DOHH2 (cell line): ENCODE measurements around the gene SEMA5B.

Experiments
- H3F3A ChIP-seq: fragments of 200-600 bp; sonication (generic), shearing (Covaris generic); 2 replicates; pipeline ENCODE4 v1.6.0; 2016; ENCODE audit warnings: antibody characterized with exemption, mild to moderate bottlenecking; ENCODE audit not compliant: control insufficient read depth, insufficient read depth
- H3K27ac ChIP-seq: fragments of 200-600 bp; sonication (generic); 2 replicates; pipeline ENCODE4 v1.5.1; 2014; ENCODE audit warnings: low read depth, mild to moderate bottlenecking, low read length, moderate library complexity
- H3K27me3 ChIP-seq: fragments of 200-600 bp; sonication (generic); 2 replicates; pipeline ENCODE4 v1.6.1; 2014; ENCODE audit warnings: mild to moderate bottlenecking, low read length, mixed read lengths; ENCODE audit not compliant: control insufficient read depth
- H3K36me3 ChIP-seq: fragments of 200-600 bp; sonication (generic); 2 replicates; pipeline ENCODE4 v1.6.1; 2014; ENCODE audit warnings: mild to moderate bottlenecking, low read length, moderate library complexity, mixed read lengths; ENCODE audit not compliant: control insufficient read depth
- H3K4me1 ChIP-seq: fragments of 200-600 bp; sonication (generic); 2 replicates; pipeline ENCODE4 v1.6.1; 2014; ENCODE audit warnings: mild to moderate bottlenecking, low read length, mixed read lengths; ENCODE audit not compliant: control insufficient read depth
- H3K4me2 ChIP-seq: fragments of 200-600 bp; sonication (generic); 2 replicates; pipeline ENCODE4 v1.6.0; 2014; ENCODE audit warnings: mild to moderate bottlenecking, low read length, moderate library complexity
- H3K4me3 ChIP-seq: fragments of 200-600 bp; sonication (generic); 2 replicates; pipeline ENCODE4 v1.5.1; 2014; ENCODE audit warnings: mild to moderate bottlenecking, low read length, mixed read lengths
- H3K79me2 ChIP-seq: fragments of 200-600 bp; sonication (generic); 2 replicates; pipeline ENCODE4 v1.6.1; 2014; ENCODE audit warnings: mild to moderate bottlenecking, low read length, mixed read lengths; ENCODE audit not compliant: control insufficient read depth
- H3K9me2 ChIP-seq: fragments of 200-600 bp; sonication (generic); replicated peaks from 2 replicates; pipeline ENCODE4 v1.6.1; 2014; ENCODE audit warnings: mild to moderate bottlenecking, low read length, mixed read lengths; ENCODE audit not compliant: control insufficient read depth
- H3K9me3 ChIP-seq: fragments of 200-600 bp; sonication (generic); 2 replicates; pipeline ENCODE4 v1.6.1; 2014; ENCODE audit warnings: antibody characterized with exemption, low read length, mixed read lengths; ENCODE audit not compliant: control insufficient read depth, insufficient read depth
- H4K20me1 ChIP-seq: fragments of 200-600 bp; sonication (generic); 2 replicates; pipeline ENCODE4 v1.6.0; 2014; ENCODE audit warnings: low read depth, mild to moderate bottlenecking, antibody characterized with exemption, low read length, moderate library complexity; ENCODE audit not compliant: control insufficient read depth, insufficient read depth
- EZH2phosphoT487 ChIP-seq: fragments of 200-600 bp; sonication (generic); IDR thresholded peaks from 2 replicates; pipeline ENCODE4 v1.6.1; 2017; ENCODE audit warnings: borderline replicate concordance, mild to moderate bottlenecking, antibody characterized with exemption, low read length, moderate library complexity, mixed read lengths
- TF ChIP-seq, protein P1 (sequence below): fragments of 200-600 bp; sonication (generic); IDR thresholded peaks from one replicate; pipeline ENCODE4 v1.5.1; 2014; ENCODE audit warnings: antibody characterized with exemption, mild to moderate bottlenecking, low read depth, low read length; ENCODE audit not compliant: poor library complexity, severe bottlenecking

The SEMA5B gene

GRCh38 chr3:123047062-123047319 lies 19.4 kb upstream of the SEMA5B start:
- no peaks in the 10 kb centered on the region for H4K20me1 ChIP-seq
- no peaks in the 10 kb centered on the region for H3K36me3 ChIP-seq
- no peak for TF ChIP-seq EZH2phosphoT487
- TF ChIP-seq, protein P1, sequence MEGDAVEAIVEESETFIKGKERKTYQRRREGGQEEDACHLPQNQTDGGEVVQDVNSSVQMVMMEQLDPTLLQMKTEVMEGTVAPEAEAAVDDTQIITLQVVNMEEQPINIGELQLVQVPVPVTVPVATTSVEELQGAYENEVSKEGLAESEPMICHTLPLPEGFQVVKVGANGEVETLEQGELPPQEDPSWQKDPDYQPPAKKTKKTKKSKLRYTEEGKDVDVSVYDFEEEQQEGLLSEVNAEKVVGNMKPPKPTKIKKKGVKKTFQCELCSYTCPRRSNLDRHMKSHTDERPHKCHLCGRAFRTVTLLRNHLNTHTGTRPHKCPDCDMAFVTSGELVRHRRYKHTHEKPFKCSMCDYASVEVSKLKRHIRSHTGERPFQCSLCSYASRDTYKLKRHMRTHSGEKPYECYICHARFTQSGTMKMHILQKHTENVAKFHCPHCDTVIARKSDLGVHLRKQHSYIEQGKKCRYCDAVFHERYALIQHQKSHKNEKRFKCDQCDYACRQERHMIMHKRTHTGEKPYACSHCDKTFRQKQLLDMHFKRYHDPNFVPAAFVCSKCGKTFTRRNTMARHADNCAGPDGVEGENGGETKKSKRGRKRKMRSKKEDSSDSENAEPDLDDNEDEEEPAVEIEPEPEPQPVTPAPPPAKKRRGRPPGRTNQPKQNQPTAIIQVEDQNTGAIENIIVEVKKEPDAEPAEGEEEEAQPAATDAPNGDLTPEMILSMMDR = no peak
- peaks cover 32% of the 10 kb centered on the region for H3K27me3 ChIP-seq
- no peaks in the 10 kb centered on the region for H3K9me3 ChIP-seq
- H3K4me3 ChIP-seq = no peak overlapping the region
- H3K4me1 ChIP-seq = no peaks in the 10 kb centered on the region
- no peaks in the 10 kb centered on the region for H3K79me2 ChIP-seq
- no peak overlapping the region for H3K4me2 ChIP-seq
- H3F3A ChIP-seq = no peaks in the 10 kb centered on the region
- H3K27ac ChIP-seq = no peak overlapping the region
- H3K9me2 ChIP-seq = no peaks in the 10 kb centered on the region

DNA sequence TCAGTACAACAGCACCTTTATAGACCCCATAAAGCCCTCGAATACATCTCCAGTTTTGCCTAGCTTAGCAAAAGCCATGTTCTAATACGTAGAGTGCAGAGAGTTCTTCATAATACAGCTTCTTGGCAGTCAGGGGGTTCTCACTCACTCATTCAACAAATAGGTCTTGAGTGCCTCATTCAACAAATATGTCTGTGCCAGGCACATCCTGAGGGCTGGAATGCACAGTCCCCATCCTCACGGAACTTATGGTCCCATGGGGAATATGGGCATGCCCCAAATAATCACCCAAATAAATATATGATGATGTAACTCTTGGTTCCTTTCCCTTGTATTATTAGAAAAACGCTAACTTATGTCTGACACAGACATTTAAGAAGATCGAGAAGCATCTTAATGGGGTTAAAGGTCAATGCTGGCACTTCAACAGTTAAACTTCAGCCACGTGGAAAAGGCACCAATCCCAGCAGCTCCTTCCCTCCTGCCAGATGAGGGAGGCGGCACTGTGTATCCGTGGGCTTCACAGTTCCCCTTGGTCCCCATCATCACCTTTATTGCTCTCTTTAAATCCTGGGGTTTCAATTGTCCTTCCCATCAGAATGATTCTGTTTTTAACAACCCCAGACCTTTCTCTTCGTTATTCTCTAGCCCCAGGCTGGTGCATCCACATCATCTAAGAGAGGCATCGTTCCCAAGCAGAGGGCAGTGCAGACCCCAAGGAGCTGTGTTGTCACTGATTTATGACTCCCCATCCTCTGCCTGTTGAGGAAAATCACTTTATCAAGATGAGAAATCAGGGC lies 18.9 kb upstream of the SEMA5B start:
- Histone ChIP-seq H3K9me2 (no peaks in the 10 kb centered on the region), H3K36me3 (no peaks in the 10 kb centered on the region), H3K79me2 (no peaks in the 10 kb centered on the region), H3K4me3 (no peak overlapping the region), H3K27ac (no peak overlapping the region), H3K4me1 (no peaks in the 10 kb centered on the region), H3K9me3 (no peaks in the 10 kb centered on the region), H4K20me1 (no peaks in the 10 kb centered on the region), H3F3A (no peaks in the 10 kb centered on the region), H3K27me3 (peaks cover 32% of the 10 kb centered on the region), H3K4me2 (no peak overlapping the region)
- TF ChIP-seq, protein P1 = no peak
- no peak for TF ChIP-seq EZH2phosphoT487

- Histone ChIP-seq H3K27ac (no peak overlapping the region), H3K4me2 (no peak overlapping the region), H3K36me3 (no peaks in the 10 kb centered on the region)
These were observed 17.6 kb upstream of the SEMA5B start for GRCh38 chr3:123044981-123045763.

More at GRCh38 chr3:123044981-123045763, 17.6 kb upstream of the SEMA5B start:
- Histone ChIP-seq H3K4me3 (no peak overlapping the region), H3K9me3 (no peaks in the 10 kb centered on the region), H3F3A (no peaks in the 10 kb centered on the region), H3K9me2 (no peaks in the 10 kb centered on the region), H3K27me3 (peaks cover 26% of the 10 kb centered on the region), H3K79me2 (no peaks in the 10 kb centered on the region), H4K20me1 (no peaks in the 10 kb centered on the region), H3K4me1 (no peaks in the 10 kb centered on the region)
- TF ChIP-seq EZH2phosphoT487 = no peak
- TF ChIP-seq, protein P1 = no peak
